Esophagus squamous epithelium (tissue), 5 donors: ENCODE measurements around the gene NRXN2. TPM values are rescaled to one million over a fixed set of nuclear protein-coding genes. Genes with fewer than 3 reads are reported as not detected.

Experiments used
- DNase-seq: peaks from one replicate; lab custom pipeline; 2025; lab: John Stamatoyannopoulos, UW
- H3K27ac ChIP-seq, 4 donors: fragments of 200-600 bp; sonication (generic); one replicate each; pipeline ENCODE4 v1.5.1; 2016 to 2019; ENCODE audit warnings: mild to moderate bottlenecking in 1 of 4
- H3K27me3 ChIP-seq, 4 donors: fragments of 200-600 bp; sonication (generic); 1 replicate in 3 of 4; 2 replicates in 1 of 4; pipeline versions ENCODE4 v1.5.1 to v1.6.0; 2017 to 2021; ENCODE audit warnings: antibody characterized with exemption in 1 of 4
- H3K36me3 ChIP-seq, 3 donors: fragments of 200-600 bp; sonication (generic); one replicate each; pipeline ENCODE4 v1.5.1; 2016 to 2019
- H3K4me1 ChIP-seq, 3 donors: fragments of 200-600 bp; sonication (generic); one replicate each; pipeline ENCODE4 v1.5.1; 2017 to 2019
- H3K4me3 ChIP-seq, 4 donors: fragments of 200-600 bp; sonication (generic); 1 replicate in 3 of 4; 2 replicates in 1 of 4; pipeline ENCODE4 v1.5.1; 2016 to 2019; ENCODE audit warnings: mild to moderate bottlenecking in 2 of 4, moderate library complexity in 1 of 4
- H3K9me3 ChIP-seq, 3 donors: fragments of 200-600 bp; sonication (generic); one replicate each; pipeline ENCODE4 v1.5.1; 2016 to 2019
- CTCF ChIP-seq, 6 experiments: fragments of 450-650 bp in 4 of 6; fragments of 200-600 bp in 2 of 6; sonication (generic) in 2 of 6; IDR thresholded peaks; one replicate each; pipeline ENCODE4 v1.5.1; 2016 to 2019; ENCODE audit warnings: antibody characterized with exemption in 6 of 6, mild to moderate bottlenecking in 4 of 6, moderate library complexity in 4 of 6
- POLR2A ChIP-seq, 4 donors: fragments of 450-650 bp; IDR thresholded peaks; one replicate each; pipeline ENCODE4 v1.6.1; 2017; ENCODE audit warnings: antibody characterized with exemption in 4 of 4, mild to moderate bottlenecking in 4 of 4, moderate library complexity in 3 of 4
- WGBS, 2 donors: methylation state at CpG; one replicate each; pipeline ENCODE4 v1.1.5; 2018; 5-methylcytosine and 5-hydroxymethylcytosine counted together
- intact Hi-C: fragments of 100-400 bp; cut with DNase I; formaldehyde crosslinking; loops from one replicate; pipeline ENCODE4 v1.15.0; 2022
- total RNA-seq, 4 donors: library from RNA; depleted of rRNA; stranded (reverse); fragments of >200 nt; gene quantifications; one replicate each; pipeline ENCODE4 v1.1.0, GENCODE V29; 2016
- donor health status: DM: yes; HTN: yes; CAD: no.

NRXN2 gene
- total RNA-seq, 4 donors from 2014 or later, result 0.38 TPM; not detected in 3

GRCh38 chr11:64763526-64764039, 40.6 kb upstream of the NRXN2 start:
- Histone ChIP-seq H3K4me1 (peaks cover 25 to 98% (median 55%) of the 10 kb centered on the region in 3 donors), H3K9me3 (no peaks in the 10 kb centered on the region), H3K27me3 (no peaks in the 10 kb centered on the region), H3K36me3 (peaks cover 47 to 66% (median 55%) of the 10 kb centered on the region in 3 donors), H3K27ac (peak overlapping the region; percentile 59 to 82 (median 74)), H3K4me3 (no peak overlapping the region)
- no peak for DNase-seq
- TF ChIP-seq CTCF (IDR thresholded peaks at IDR 0.05) (no peak), POLR2A (IDR thresholded peaks at IDR 0.05) (no peak)
- intact Hi-C loops, result no loop called here
- WGBS, 2 donors, result 52 to 92% methylated on average over 2 to 5 of the region's 6 CpGs

- DNase-seq, result no peak
- no peaks in the 10 kb centered on the region for H3K27me3 ChIP-seq
- H3K4me1 ChIP-seq, result peaks cover 25 to 95% (median 55%) of the 10 kb centered on the region in 3 donors
- intact Hi-C loops, result no loop called here
- H3K9me3 ChIP-seq, result no peaks in the 10 kb centered on the region
- TF ChIP-seq CTCF (IDR thresholded peaks at IDR 0.05) (no peak), POLR2A (IDR thresholded peaks at IDR 0.05) (no peak)
- 25 to 26% methylated on average over 11 to 13 of the region's 13 CpGs for WGBS, 2 donors
- H3K27ac ChIP-seq, result peak overlapping the region; percentile 59 to 82 (median 74)
- peaks cover 40 to 60% (median 48%) of the 10 kb centered on the region in 3 donors for H3K36me3 ChIP-seq
- no peak overlapping the region for H3K4me3 ChIP-seq
Observed at GRCh38 chr11:64762674-64763525, 39.9 kb upstream of the NRXN2 start.

- Histone ChIP-seq H3K4me3 (no peak overlapping the region), H3K36me3 (peaks cover 34 to 53% (median 42%) of the 10 kb centered on the region in 3 donors), H3K4me1 (peaks cover 25 to 89% (median 55%) of the 10 kb centered on the region in 3 donors), H3K27me3 (no peaks in the 10 kb centered on the region), H3K9me3 (no peaks in the 10 kb centered on the region), H3K27ac (peak overlapping the region; percentile 59 to 82 (median 74))
- intact Hi-C loops, result no loop called here
- no peak for TF ChIP-seq POLR2A (IDR thresholded peaks at IDR 0.05)
- no peak for TF ChIP-seq CTCF (IDR thresholded peaks at IDR 0.05)
- WGBS, 2 donors, result 34 to 47% methylated on average over 5 of the region's 5 CpGs
- no peak for DNase-seq
Observed at GRCh38 chr11:64762277-64762673, 39.3 kb upstream of the NRXN2 start.

- no peak for DNase-seq
- TF ChIP-seq CTCF (IDR thresholded peaks at IDR 0.05), result no peak
- no peak for TF ChIP-seq POLR2A (IDR thresholded peaks at IDR 0.05)
- 60 to 62% methylated on average over 6 to 7 of the region's 7 CpGs for WGBS, 2 donors
- Histone ChIP-seq H3K9me3 (no peaks in the 10 kb centered on the region), H3K4me3 (no peak overlapping the region), H3K27me3 (no peaks in the 10 kb centered on the region), H3K36me3 (peaks cover 22 to 39% (median 29%) of the 10 kb centered on the region in 3 donors), H3K27ac (peak overlapping the region in 3 of 4 donors; percentile 47 to 85 (median 82)), H3K4me1 (peaks cover 25 to 75% (median 55%) of the 10 kb centered on the region in 3 donors)
- intact Hi-C loops, result no loop called here
Observed at GRCh38 chr11:64760759-64761420, 37.9 kb upstream of the NRXN2 start.
